Ascending aorta (tissue), 2 donors: Measurements from ENCODE around the gene ADAMTS1. TPM values are rescaled to one million over a fixed set of nuclear protein-coding genes. Genes with fewer than 3 reads are reported as not detected.

Source experiments
- DNase-seq, 2 donors: peaks; one replicate each; pipeline ENCODE4 v3.0.0-alpha.2; 2019; ENCODE audit warnings: low spot score in 2 of 2
- H3K27ac ChIP-seq, 2 donors: fragments of 200-600 bp; sonication (generic); one replicate each; pipeline ENCODE4 v1.5.1; 2016 to 2017; ENCODE audit warnings: mild to moderate bottlenecking in 1 of 2
- H3K27me3 ChIP-seq: fragments of 200-600 bp; sonication (generic); one replicate; pipeline ENCODE4 v1.5.1; 2017
- H3K36me3 ChIP-seq, 2 donors: fragments of 200-600 bp; sonication (generic); one replicate each; pipeline ENCODE4 v1.5.1; 2016
- H3K4me1 ChIP-seq, 2 donors: fragments of 200-600 bp; sonication (generic); one replicate each; pipeline ENCODE4 v1.5.1; 2016 to 2017; ENCODE audit warnings: mild to moderate bottlenecking in 1 of 2
- H3K4me3 ChIP-seq, 2 donors: fragments of 200-600 bp; sonication (generic); one replicate each; pipeline ENCODE4 v1.5.1; 2016 to 2017; ENCODE audit warnings: mild to moderate bottlenecking in 1 of 2
- H3K9me3 ChIP-seq, 2 donors: fragments of 200-600 bp; sonication (generic); one replicate each; pipeline ENCODE4 v1.5.1; 2016
- CTCF ChIP-seq, 3 experiments: fragments of 200-600 bp in 2 of 3; fragments of 450-650 bp in 1 of 3; sonication (generic) in 2 of 3; IDR thresholded peaks; one replicate each; pipeline ENCODE4 v1.5.1; 2016 to 2019; ENCODE audit warnings: antibody characterized with exemption in 3 of 3, mild to moderate bottlenecking in 1 of 3, moderate library complexity in 1 of 3
- intact Hi-C: fragments of 100-400 bp; cut with DNase I; formaldehyde crosslinking; loops from one replicate; pipeline ENCODE4 v1.15.1; 2023
- total RNA-seq: library from RNA; depleted of rRNA; stranded (reverse); fragments of >200 nt; gene quantifications from one replicate; pipeline ENCODE4 v1.1.0, GENCODE V29; 2016

The ADAMTS1 gene
- total RNA-seq, 1 donor from 2014 or later: 672 TPM

- H3K36me3 ChIP-seq: no peaks in the 10 kb centered on the region
- H3K9me3 ChIP-seq: no peaks in the 10 kb centered on the region
- TF ChIP-seq CTCF (IDR thresholded peaks at IDR 0.05): peak in 2 of 3 experiments; percentile 54 to 55
- H3K27me3 ChIP-seq: no peaks in the 10 kb centered on the region
- intact Hi-C loops: loop anchor here (1.0 to 10.0 kb wide), 10 partner anchors 573 to 1955 kb away; partner anchors contain the start of genes APP, ATP5PF and GABPA
- peak overlapping the region in 1 of 2 donors; percentile 29 for H3K4me3 ChIP-seq
- no peak for DNase-seq
- no peak overlapping the region for H3K27ac ChIP-seq
- H3K4me1 ChIP-seq: peaks cover 0 to 3% of the 10 kb centered on the region in 2 donors
Measured at GRCh38 chr21:26849428-26850115, 4.4 kb upstream of the ADAMTS1 start.

- no peaks in the 10 kb centered on the region for H3K27me3 ChIP-seq
- H3K27ac ChIP-seq: peak overlapping the region in 1 of 2 donors; percentile 5
- H3K4me3 ChIP-seq: no peak overlapping the region
- TF ChIP-seq CTCF (IDR thresholded peaks at IDR 0.05): no peak
- no peaks in the 10 kb centered on the region for H3K9me3 ChIP-seq
- no peaks in the 10 kb centered on the region for H3K36me3 ChIP-seq
- DNase-seq: no peak
- H3K4me1 ChIP-seq: peaks cover 0 to 3% of the 10 kb centered on the region in 2 donors
- intact Hi-C loops: loop anchor here (2.0 to 10.0 kb wide), 8 partner anchors 574 to 1957 kb away; partner anchors contain the start of genes APP, ATP5PF and GABPA
Measured at GRCh38 chr21:26847921-26848320, 2.7 kb upstream of the ADAMTS1 start.

- Histone ChIP-seq H3K9me3 (no peaks in the 10 kb centered on the region), H3K27me3 (no peaks in the 10 kb centered on the region), H3K4me3 (peak overlapping the region; percentile 85 to 94), H3K27ac (peak overlapping the region; percentile 94 to 98), H3K4me1 (peaks cover 0 to 3% of the 10 kb centered on the region in 2 donors), H3K36me3 (peaks cover 7 to 8% of the 10 kb centered on the region in 2 donors)
- intact Hi-C loops: loop anchor here (2.0 to 10.0 kb wide), 8 partner anchors 575 to 1958 kb away; partner anchors contain the start of genes APP, ATP5PF and GABPA
- TF ChIP-seq CTCF (IDR thresholded peaks at IDR 0.05): no peak
- DNase-seq: no peak
Measured at GRCh38 chr21:26847002-26847401, 1.8 kb upstream of the ADAMTS1 start.

GRCh38 chr21:26846036-26846931 is 1.1 kb upstream of the ADAMTS1 start:
- intact Hi-C loops: loop anchor here (2.0 to 10.0 kb wide), 8 partner anchors 576 to 1959 kb away; partner anchors contain the start of genes APP, ATP5PF and GABPA
- Histone ChIP-seq H3K4me3 (peak overlapping the region; percentile 85 to 94), H3K27ac (peak overlapping the region; percentile 94 to 98), H3K36me3 (peaks cover 14 to 15% of the 10 kb centered on the region in 2 donors), H3K27me3 (no peaks in the 10 kb centered on the region), H3K9me3 (no peaks in the 10 kb centered on the region), H3K4me1 (peaks cover 0 to 5% of the 10 kb centered on the region in 2 donors)
- peak in 1 of 2 donors; percentile 92 for DNase-seq
- TF ChIP-seq CTCF (IDR thresholded peaks at IDR 0.05): peak in 1 of 3 experiments; percentile 13

GRCh38 chr21:26845759-26846035 is 488 bp upstream of the ADAMTS1 start:
- no peak for TF ChIP-seq CTCF (IDR thresholded peaks at IDR 0.05)
- H3K4me1 ChIP-seq: peaks cover 0 to 9% of the 10 kb centered on the region in 2 donors

More at GRCh38 chr21:26845759-26846035, 488 bp upstream of the ADAMTS1 start:
- Histone ChIP-seq H3K36me3 (peaks cover 20 to 21% of the 10 kb centered on the region in 2 donors), H3K27ac (peak overlapping the region; percentile 94 to 98), H3K4me3 (peak overlapping the region; percentile 85 to 94), H3K9me3 (no peaks in the 10 kb centered on the region), H3K27me3 (no peaks in the 10 kb centered on the region)
- intact Hi-C loops: loop anchor here (2.0 to 10.0 kb wide), 8 partner anchors 577 to 1959 kb away; partner anchors contain the start of genes APP, ATP5PF and GABPA
- DNase-seq: no peak
